Eye (tissue), 1 donor: ENCODE data around the gene THOC6.
"Not testable (repeated sequence)": the region's sequence is repeated elsewhere in the genome, so short reads cannot be mapped to it uniquely, and the experiment has no call there.

Experiments
- DNase-seq: peaks from one replicate; pipeline ENCODE4 v3.0.0-alpha.2; 2015

Gene THOC6

DNA sequence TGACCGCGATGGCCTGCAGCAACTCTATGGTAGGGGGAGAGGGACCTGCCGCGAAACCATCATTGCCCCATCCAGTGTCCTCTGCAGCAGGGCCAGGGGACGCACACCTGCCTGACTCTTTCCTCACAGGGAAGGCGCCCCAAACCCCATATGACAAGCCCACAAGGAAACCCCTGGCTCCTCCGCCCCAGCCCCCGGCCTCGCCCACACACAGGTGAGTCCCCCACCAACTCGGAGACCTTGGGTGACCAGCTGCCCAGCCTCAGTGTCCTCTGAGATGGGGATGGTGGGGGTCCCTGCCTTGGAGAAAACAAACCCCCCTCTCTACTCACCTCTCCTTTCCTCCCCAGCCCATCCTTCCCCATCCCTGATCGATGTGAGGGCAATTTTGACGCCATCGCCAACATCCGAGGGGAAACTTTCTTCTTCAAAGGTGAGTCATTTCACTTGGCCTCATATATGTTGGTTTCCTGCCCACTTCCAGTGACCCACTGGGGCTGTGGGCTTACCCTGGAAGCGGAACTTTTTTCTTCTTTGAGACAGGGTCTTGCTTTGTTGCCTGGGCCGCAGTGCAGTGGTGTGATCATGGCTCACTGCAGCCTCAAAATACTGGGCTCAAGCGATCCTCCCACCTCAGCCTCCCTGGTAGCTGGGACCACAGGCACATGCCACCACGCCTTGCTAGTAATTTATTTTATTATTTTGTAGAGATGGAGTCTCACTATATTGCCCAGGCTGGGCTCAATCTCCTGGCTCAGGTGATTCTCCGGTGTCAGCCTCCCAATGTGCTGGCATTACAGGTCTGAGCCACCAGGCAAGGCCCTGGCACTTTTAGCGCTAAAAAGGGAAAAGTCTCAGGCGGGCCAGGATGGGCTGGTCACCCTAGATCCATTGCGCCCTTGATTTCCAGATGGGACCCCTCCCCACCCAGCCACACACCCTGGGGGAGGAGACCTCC lies 33.6 kb downstream of the THOC6 start:
- DNase-seq, result no peak

DNA sequence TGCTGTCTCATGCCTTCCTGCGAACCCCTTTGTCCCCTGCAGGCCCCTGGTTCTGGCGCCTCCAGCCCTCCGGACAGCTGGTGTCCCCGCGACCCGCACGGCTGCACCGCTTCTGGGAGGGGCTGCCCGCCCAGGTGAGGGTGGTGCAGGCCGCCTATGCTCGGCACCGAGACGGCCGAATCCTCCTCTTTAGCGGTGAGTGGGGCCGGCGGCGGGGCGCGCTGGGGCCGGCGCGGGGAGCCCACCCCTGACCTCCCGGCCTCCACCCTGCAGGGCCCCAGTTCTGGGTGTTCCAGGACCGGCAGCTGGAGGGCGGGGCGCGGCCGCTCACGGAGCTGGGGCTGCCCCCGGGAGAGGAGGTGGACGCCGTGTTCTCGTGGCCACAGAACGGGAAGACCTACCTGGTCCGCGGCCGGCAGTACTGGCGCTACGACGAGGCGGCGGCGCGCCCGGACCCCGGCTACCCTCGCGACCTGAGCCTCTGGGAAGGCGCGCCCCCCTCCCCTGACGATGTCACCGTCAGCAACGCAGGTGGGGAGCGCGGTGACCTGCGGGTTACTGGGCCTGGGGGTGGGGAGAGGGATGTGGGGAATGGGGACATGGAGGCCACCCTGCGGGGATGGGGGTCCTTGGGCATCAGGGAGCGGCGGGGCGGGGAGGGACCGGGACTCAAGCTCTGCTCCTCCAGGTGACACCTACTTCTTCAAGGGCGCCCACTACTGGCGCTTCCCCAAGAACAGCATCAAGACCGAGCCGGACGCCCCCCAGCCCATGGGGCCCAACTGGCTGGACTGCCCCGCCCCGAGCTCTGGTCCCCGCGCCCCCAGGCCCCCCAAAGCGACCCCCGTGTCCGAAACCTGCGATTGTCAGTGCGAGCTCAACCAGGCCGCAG lies 34.5 kb downstream of the THOC6 start:
- DNase-seq, result peak; percentile 58

- DNase-seq, result peak; percentile 94
Measured at GRCh38 chr16:3059041-3059722, 35.3 kb downstream of the THOC6 start.

- no peak for DNase-seq
Measured at GRCh38 chr16:3059723-3060242, 35.9 kb downstream of the THOC6 start.

- DNase-seq, result no peak
Measured at GRCh38 chr16:3060339-3061127, 36.7 kb downstream of the THOC6 start.

DNA sequence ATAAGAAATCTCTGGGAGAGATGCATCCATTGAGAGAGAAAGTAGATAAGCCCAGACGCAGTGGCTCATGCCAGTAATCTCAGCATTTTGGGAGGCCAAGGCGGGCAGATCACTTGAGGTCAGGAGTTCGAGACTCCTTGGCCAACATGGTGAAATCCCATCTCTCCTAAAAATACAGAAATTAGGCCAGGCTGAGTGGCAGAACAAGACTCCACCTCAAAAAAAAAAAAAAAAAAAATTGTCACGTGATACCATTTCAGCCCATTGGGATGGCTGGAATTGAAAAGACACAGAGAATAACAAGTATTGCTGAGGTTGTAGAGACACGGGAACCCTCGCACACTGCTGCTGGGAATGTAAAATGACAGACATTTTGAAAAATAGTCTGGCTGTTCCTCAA lies 38.7 kb downstream of the THOC6 start:
- no peak for DNase-seq

DNA sequence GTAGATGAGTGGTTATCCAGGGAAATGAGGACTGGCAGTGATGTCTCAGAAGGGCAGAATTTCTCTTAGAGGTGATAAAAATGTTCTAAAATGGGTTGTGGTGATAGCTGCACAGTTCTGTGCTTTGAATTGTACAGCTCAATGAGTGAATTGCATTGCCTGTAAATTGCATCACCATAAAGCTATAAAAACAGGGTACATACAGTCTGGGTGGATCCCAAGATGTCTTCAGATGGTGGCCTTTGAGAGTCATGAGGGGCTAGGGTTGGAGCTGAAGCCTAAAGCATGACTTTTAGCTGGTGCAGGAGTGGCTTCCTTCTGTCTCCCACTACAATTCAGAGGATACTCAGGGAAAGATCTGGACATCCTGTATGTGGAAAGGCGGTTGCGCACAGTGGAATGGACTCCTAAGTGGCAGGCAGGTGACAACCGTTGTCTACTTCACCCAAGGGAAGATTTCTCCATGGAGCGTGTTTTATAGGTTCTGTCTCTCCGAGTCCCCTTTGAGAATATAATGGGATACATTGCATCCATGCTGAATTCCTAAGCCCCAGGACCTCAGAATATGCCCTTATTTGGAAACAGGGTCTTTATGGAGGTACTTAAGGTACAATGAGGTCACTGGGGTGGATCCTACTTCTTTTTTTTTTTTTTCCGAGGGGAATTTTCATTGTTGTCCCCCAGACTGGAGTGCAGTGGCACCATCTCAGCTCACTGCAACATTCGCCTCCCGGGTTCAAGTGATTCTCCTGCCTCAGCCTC lies 40.0 kb downstream of the THOC6 start:
- no peak for DNase-seq

GRCh38 chr16:3065069-3065741 lies 41.4 kb downstream of the THOC6 start, which contains the start of gene IL32:
TSS of gene IL32 (plus strand) at chr16:3065640. CDS start at chr16:3065812, 172 bp downstream.
- DNase-seq, result no peak

DNA sequence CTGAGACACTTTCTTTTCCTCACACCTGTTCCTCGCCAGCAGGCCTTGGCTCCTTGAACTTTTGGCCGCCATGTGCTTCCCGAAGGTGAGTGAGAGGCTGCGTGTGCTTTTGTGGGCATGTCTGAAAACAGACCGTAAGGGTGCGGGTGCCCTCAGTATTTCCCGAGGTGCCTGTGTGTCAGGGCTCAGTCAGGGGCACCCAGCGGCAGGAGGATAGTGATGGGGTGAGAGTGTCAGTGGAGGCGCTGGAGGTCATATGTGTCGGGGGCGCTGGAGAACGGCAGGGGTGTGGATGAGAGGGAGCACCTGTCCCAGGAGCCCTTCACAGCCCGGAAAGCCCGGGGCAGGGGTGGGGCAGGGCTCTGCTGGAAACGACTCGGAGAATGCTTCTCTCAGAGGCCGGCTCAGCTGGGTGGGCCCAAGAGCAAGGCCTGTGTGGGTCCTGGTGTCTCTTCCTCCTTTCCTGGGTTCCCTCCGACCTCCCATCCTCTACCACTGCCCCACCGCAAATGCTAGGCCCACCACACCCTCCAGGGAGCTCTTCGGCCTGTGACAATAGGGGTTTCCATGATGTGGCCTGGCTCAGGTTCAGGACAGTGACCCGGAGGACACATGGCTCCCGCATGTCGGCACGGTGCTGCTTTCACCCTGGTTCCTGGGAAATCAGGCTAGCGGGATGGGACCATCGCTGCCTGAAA lies 42.1 kb downstream of the THOC6 start:
- DNase-seq, result no peak

- no peak for DNase-seq
Measured at GRCh38 chr16:3066440-3066748, 42.6 kb downstream of the THOC6 start.

- no peak for DNase-seq
Measured at GRCh38 chr16:3068487-3068886, 44.7 kb downstream of the THOC6 start.

DNA sequence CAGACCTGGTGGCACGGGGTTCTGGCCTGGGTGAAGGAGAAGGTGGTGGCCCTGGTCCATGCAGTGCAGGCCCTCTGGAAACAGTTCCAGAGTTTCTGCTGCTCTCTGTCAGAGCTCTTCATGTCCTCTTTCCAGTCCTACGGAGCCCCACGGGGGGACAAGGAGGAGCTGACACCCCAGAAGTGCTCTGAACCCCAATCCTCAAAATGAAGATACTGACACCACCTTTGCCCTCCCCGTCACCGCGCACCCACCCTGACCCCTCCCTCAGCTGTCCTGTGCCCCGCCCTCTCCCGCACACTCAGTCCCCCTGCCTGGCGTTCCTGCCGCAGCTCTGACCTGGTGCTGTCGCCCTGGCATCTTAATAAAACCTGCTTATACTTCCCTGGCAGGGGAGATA lies 45.3 kb downstream of the THOC6 start:
- not testable (repeated sequence) for DNase-seq

DNA sequence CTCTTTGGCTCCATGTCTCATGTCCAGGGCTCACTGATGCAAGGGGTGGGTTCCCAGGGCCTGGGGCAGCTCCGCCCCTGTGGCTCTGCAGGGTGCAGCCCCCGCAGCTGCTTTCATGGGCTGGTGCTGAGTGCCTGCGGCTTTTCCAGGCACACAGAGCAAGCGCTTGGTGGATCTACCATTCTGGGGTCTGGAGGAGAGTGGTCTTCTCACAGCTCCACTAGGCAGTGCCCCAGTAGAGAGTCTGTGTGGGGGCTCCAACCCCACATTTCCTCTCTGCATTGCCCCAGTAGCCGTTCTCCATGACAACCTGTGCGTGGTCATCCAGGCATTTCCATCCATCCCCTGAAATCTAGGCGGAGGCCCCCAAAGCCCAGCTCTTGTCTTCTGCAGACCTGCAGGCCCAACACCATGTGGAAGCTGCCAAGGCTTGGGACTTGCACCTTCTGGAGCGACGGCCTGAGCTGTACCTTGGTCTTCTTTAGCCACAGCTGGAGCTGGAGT lies 46.8 kb downstream of the THOC6 start:
- no peak for DNase-seq

DNA sequence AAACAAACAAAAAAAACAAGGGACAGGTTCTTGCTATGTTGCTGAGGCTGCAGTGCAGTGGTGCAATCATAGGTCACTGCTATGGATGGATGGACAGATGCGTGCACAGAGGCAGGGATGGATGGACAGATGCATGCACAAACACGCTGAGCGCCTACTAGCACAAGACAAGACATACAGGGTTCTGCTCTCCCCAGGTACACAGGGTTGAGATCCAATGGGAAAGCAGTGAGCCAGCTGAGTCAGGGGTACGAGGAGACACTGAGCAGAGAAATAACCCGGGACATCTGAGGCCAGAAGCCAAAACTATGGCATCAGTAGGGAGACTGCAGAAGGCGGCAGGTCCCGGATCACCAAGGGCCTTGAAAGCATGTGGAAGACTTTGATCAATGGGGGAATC lies 47.8 kb downstream of the THOC6 start:
- DNase-seq, result no peak

GRCh38 chr16:3072148-3072547 lies 48.3 kb downstream of the THOC6 start:
- DNase-seq, result not testable (repeated sequence)

- DNase-seq, result not testable (repeated sequence)
Measured at GRCh38 chr16:3072576-3073263, 48.9 kb downstream of the THOC6 start.

GRCh38 chr16:3073448-3073847 lies 49.6 kb downstream of the THOC6 start:
- DNase-seq, result no peak

GRCh38 chr16:3074860-3075522 lies 51.2 kb downstream of the THOC6 start:
- DNase-seq, result no peak

DNA sequence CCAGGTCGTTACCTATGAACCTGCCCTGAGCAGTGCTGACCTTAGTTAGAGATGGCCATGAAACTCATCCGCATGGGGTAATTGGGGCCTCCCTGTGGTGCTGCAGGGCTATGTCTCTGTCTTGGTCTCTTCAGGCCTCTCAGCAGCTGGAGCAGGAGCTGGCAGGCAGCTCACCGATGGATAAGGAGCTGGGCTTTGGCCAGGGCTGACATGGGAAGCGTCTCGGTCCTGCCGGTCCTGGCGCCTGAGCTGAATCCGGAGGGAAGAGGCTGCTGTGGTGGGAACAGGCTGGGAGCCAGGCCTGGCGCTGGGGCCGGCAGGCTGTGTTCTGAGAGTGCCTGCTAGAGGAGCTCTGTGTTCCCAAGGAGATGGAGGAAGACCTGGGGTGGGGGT lies 51.7 kb downstream of the THOC6 start:
- no peak for DNase-seq
